Posterior cingulate gyrus (tissue), 11 donors: ENCODE results near the gene DNAJC17.

Source experiments
- DNase-seq, 10 donors: peaks; one replicate each; pipeline versions ENCODE4 v3.0.0 to v3.0.0-alpha.2; 2020 to 2021; ENCODE audit warnings: mixed read lengths in 3 of 10
- intact Hi-C: fragments of 100-400 bp; cut with DNase I; formaldehyde crosslinking; loops from one replicate; pipeline ENCODE4 v1.15.1; 2023

Gene DNAJC17

GRCh38 chr15:40793216-40793989, 13.9 kb downstream of the DNAJC17 start:
- peak in 4 of 10 donors; percentile 17 to 70 (median 36) for DNase-seq
- intact Hi-C loops: no loop called here

DNA sequence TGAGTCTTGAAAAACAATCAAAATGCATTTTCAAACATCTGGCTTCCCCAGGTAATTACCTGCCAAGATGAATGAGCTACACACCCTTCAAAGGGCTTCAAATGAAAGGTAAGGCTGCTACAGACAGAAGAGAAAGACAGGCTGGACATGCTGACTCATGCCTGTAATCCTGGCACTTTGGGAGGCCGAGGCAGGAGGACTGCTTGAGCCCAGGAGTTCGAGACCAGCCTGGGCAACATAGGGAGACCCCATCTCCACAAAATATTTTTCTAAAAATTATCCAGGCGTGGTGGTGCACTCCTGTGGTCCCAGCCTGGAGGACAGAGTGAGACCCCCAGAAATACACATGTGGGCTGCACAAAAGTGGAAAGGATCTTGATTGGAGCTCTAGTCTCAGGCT, 14.9 kb downstream of the DNAJC17 start:
- DNase-seq: peak in 2 of 10 donors; percentile 16 to 62
- intact Hi-C loops: no loop called here

- intact Hi-C loops: no loop called here
- peak in 3 of 10 donors; percentile 5 to 7 (median 7) for DNase-seq
Measured at GRCh38 chr15:40790718-40791117, 16.6 kb downstream of the DNAJC17 start.

- DNase-seq: peak in 2 of 10 donors; percentile 8 to 16
- intact Hi-C loops: no loop called here
Measured at GRCh38 chr15:40789999-40790398, 17.3 kb downstream of the DNAJC17 start.

DNA sequence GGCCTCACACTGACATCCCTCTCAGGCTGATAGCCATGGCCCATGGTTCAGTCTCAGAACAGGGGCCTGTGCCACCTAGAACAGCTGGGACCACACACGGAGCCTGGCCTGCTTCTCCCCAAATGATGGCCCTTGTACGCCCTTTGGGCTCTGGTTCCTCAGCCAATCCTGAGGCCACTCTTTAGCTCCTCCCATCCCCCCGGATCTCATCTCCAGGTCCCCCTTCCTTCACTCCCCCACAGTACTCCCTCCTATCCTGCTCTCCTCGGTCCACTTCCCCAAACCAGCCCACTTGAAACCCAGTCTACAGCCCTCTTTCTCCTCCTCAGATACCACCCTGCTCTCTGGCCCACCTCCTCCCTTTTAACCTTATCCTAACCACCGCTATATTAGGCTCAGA, 18.2 kb downstream of the DNAJC17 start:
- intact Hi-C loops: no loop called here
- peak in 1 of 10 donors; percentile 46 for DNase-seq

- intact Hi-C loops: no loop called here
Measured at GRCh38 chr15:40787991-40788390, 19.3 kb downstream of the DNAJC17 start.

DNA sequence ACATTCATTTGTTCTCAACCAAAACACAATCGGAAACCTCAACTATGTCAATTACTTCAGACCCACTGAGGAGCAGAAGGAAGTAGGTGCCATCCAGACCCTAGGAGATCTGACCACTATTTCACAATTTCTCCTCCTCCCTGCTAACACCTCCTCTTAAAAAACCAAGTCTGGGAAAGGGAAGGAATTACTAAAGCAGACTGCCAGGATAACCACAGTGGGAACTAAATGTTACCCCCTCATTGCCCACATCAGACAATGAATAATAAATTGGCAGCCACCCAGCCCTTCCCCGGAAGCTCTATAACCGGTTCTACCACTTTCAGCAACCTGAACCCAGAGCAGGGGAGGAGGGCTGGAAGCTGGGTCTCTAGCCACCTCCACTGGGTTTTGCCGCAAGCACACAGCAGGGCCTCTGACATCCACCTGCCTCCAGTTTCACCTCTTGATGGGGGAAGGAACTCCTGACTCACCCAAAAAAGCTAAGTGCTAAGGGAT, 19.9 kb downstream of the DNAJC17 start:
- peak in 1 of 10 donors; percentile 25 for DNase-seq
- intact Hi-C loops: no loop called here

More at GRCh38 chr15:40787991-40788390, 19.3 kb downstream of the DNAJC17 start:
- DNase-seq: peak in 2 of 10 donors; percentile 56 to 80

GRCh38 chr15:40785814-40786213, 21.5 kb downstream of the DNAJC17 start:
- peak in 1 of 10 donors; percentile 2 for DNase-seq
- intact Hi-C loops: no loop called here

DNA sequence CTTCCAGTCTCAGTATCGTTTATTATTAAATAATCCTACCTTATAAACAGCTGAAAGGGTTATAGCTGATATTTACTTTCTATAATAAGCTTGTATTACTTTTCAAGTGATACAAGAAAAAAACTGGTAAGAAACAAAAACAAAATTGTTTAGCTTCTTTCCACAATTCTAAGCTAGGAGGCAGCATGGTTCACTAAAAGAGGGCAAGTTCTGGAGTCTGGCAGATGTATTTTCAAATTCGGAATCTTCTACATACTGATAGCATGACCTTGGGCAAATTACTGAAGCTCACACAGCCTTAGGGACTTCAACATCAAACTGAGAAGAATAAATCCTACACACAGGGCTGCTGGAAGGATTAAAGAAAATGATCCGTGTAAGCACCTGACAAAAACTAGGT, 22.1 kb downstream of the DNAJC17 start:
- DNase-seq: no peak
- intact Hi-C loops: no loop called here

- intact Hi-C loops: no loop called here
- peak in 4 of 10 donors; percentile 19 to 89 (median 78) for DNase-seq
Measured at GRCh38 chr15:40782609-40783227, 24.6 kb downstream of the DNAJC17 start.

GRCh38 chr15:40776537-40777141, 30.6 kb downstream of the DNAJC17 start:
- peak in 2 of 10 donors; percentile 58 to 68 for DNase-seq
- intact Hi-C loops: no loop called here

DNA sequence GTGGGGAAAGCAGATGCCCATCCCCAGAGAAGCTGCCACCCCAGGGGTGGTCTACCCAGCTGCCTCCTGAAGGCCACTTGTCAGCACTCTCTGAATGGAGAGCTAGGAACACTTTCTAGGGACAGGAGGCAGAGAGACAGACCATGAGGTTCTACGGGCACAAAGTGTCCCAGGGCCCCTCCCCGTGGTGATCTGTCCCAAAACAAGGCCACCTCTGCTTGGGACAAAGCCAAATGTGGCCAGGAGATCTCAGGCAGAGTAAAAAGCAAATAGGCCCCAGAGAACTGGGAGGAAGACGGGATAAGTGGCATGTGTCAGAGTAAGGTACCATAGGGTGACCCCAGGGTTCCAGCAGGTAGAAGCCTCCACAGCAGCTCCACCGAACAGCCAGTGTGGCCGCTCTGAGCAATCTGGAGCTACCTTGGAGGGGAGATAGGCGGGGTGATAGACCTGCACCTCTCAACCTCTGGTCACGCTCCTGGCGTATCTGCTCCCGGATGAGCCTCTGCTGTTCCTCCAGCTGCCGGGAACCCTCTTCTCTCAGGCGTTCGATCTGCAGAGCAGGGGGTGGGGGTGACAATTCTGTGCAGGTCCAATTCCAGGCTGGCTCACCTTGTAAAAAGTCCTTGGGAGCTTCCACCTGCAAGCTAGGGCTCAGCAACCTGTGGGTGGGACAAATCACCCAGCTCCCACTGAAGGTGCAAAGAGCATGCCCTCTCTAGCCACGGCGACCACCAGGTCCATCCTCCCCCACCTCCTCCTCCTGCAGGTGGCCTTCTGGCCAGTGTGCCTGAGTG, 31.3 kb downstream of the DNAJC17 start:
- peak in 2 of 10 donors; percentile 63 to 64 for DNase-seq
- intact Hi-C loops: no loop called here

GRCh38 chr15:40775007-40775406, 32.3 kb downstream of the DNAJC17 start:
- peak in 1 of 10 donors; percentile 57 for DNase-seq
- intact Hi-C loops: no loop called here

DNA sequence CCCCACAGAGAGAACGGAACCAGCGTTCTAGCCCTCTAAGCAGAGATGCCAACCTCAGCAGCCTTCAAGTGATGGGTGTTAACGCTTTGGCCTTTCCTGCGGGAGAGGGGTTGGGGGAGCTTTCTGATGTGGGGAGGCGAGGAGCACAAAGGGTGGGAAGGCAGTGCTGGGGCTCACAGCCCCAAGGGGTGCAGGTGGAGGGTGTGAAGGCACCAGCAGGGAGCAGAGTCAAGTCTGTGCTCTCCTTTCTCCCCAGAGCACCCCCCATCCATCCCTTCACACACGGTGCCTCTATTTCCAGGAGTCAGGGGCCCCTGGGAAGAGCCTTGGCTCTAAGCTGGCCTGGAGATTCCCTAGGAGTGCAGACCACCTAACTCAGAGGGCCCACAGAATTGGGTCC, 33.4 kb downstream of the DNAJC17 start:
- DNase-seq: peak in 1 of 10 donors; percentile 65
- intact Hi-C loops: no loop called here

- peak in 2 of 10 donors; percentile 53 to 55 for DNase-seq
- intact Hi-C loops: no loop called here
Measured at GRCh38 chr15:40773496-40773895, 33.8 kb downstream of the DNAJC17 start.

- DNase-seq: peak in 2 of 10 donors; percentile 45 to 82
Measured at GRCh38 chr15:40772014-40772413, 35.3 kb downstream of the DNAJC17 start.

GRCh38 chr15:40771242-40771641, 36.0 kb downstream of the DNAJC17 start:
- intact Hi-C loops: no loop called here
- DNase-seq: no peak

More at GRCh38 chr15:40772014-40772413, 35.3 kb downstream of the DNAJC17 start:
- intact Hi-C loops: no loop called here

DNA sequence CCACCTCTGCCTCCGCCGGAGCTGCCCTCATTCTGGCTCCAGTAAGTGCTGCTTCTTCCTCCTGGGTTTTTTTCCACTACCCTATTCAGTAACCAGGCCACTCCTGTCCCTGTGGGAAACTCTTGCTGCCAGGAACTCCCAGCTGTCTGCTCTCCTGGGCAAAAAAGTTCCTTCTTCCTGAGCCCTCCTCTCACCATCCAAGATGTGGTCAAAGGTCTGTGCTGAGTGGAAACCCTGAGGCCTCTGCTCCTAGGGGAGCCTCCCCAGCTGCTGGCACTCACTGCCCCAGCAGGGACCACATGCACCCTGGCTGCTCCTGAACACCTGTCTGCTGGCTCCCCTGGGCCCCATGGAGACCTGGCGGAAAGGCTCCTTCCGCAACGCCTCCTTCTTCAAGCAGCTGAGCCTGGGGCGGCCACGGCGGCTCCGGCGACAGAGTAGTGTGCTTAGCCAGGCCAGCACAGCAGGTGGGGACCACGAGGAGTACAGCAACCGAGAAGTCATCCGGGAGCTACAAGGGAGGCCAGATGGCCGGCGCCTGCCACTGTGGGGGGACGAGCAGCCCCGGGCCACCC, 37.0 kb downstream of the DNAJC17 start:
- intact Hi-C loops: no loop called here

DNA sequence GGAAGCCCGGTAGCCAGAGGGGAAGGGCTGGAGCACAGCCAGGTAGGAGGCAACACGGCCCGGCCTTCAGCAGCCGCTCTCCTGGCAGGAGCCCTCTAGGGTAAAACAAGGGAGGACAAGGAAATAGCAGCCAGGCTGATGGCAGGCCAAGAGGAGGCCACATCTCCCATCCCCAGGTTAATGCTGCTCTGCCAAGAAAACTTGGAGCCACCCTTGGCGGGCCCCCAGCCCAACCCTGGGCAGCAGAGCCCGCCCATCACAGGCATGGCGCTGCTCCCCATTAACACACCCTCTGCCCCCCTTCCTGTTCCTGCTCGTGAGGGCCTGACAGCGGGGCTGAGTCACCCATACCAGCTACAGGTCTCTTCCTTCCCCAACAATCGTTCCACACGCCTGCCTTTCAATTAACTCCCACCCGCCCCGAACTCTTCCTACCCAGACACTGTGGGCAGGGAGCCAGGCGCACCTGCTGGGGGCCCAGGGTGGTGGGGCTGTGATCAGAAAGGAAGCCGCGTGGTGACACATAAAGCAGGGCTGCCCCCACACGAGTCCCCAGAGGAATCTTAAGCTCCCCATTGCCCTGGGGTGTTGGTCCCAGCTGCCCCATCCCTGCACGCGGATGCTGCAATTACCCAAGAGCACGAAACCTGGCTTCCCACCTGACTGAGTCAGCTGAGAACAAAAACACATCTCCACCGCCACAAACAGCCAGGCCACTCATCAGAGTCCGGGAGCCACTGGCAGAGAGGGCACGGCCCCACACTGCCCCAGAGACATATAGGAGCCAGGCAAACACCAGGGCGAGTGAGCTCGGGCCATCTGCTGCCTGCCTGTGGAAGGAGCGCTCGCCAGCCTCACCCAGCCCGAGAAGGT, 37.8 kb downstream of the DNAJC17 start, which contains the start of gene C15orf62:
Gene C15orf62 (plus strand): TSS at position 707 of the 873 bp plus-strand sequence. CDS start 516 bp downstream, outside the sequence.
- intact Hi-C loops: no loop called here

More for the DNA sequence above, 37.0 kb downstream of the DNAJC17 start:
- peak in 1 of 10 donors; percentile 83 for DNase-seq

More for the DNA sequence above, 37.8 kb downstream of the DNAJC17 start, which contains the start of gene C15orf62:
- peak in 3 of 10 donors; percentile 41 to 87 (median 85) for DNase-seq
